Measurements from ENCODE around the gene TNFRSF12A. TPM values are rescaled to one million over a fixed set of nuclear protein-coding genes. Genes with fewer than 3 reads are reported as not detected.

Gene TNFRSF12A
- total and polyA plus RNA-seq, 2 of the 13 experiments (the other 11 are each of a cell fraction or from before 2014, with no cell fraction given): 61.9 to 66.0 TPM

GRCh38 chr16:3063625-3064386, 43.6 kb downstream of the TNFRSF12A start:
- ChIA-PET POLR2A (interaction anchor here (1.3 to 4.9 kb wide), 4 partner anchors 12 to 33 kb away, joined by 3 to 38 read pairs (median 16); no protein-coding TSS in a partner anchor), CTCF (ENCODE audit: low intra/inter-chr PET ratio, low total read pairs) (no interaction called here)
- intact Hi-C loops (cut with micrococcal nuclease; ENCODE audit: unreplicated experiment) (no loop called here), in situ Hi-C loops (cut with HindIII; ENCODE audit: extremely low pct_ligation_motif_present, low pct_unique_long_range_greater_than_20kb) (no loop called here)
- no peak for FAIRE-seq
- no peak overlapping the region for H3K9ac ChIP-seq (ENCODE audit: insufficient read depth, low read depth, low read length)
- peaks cover 17% of the 10 kb centered on the region for H3K79me2 ChIP-seq (ENCODE audit: insufficient read depth, low read length)
- H3K4me1 ChIP-seq (ENCODE audit: insufficient read depth, low read length): peaks cover 44% of the 10 kb centered on the region
- no peak overlapping the region for H3K27ac ChIP-seq (ENCODE audit: extremely low read length, insufficient read depth, low read length)
- H3K4me3 ChIP-seq (replicated peaks in 1 of 3; ENCODE audit: insufficient read depth in 1 of 3, low read depth in 2 of 3, low read length in 3 of 3): no peak overlapping the region
- DNase-seq (ENCODE audit: low spot score): no peak
- BruUV-seq (replicated peaks): no TSS peak
- peaks cover 9 to 16% of the 10 kb centered on the region in 2 experiments; a peak in 2 of 5 replicates for H3K36me3 ChIP-seq (replicated peaks in 1 of 2; ENCODE audit: control insufficient read depth in 1 of 2, insufficient read depth in 2 of 2, low read length in 2 of 2)
- ATAC-seq: no peak
- TF ChIP-seq SRF (IDR thresholded peaks at IDR 0.05; ENCODE audit: low read depth, low read length): 0 out of 2 replicates have a peak, but pooled peaks have one; percentile 19
- TF ChIP-seq, protein P1, sequence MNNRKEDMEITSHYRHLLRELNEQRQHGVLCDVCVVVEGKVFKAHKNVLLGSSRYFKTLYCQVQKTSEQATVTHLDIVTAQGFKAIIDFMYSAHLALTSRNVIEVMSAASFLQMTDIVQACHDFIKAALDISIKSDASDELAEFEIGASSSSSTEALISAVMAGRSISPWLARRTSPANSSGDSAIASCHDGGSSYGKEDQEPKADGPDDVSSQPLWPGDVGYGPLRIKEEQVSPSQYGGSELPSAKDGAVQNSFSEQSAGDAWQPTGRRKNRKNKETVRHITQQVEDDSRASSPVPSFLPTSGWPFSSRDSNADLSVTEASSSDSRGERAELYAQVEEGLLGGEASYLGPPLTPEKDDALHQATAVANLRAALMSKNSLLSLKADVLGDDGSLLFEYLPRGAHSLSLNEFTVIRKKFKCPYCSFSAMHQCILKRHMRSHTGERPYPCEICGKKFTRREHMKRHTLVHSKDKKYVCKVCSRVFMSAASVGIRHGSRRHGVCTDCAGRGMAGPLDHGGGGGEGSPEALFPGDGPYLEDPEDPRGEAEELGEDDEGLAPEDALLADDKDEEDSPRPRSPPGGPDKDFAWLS (CRISPR knock-in tag; IDR thresholded peaks at IDR 0.05; ENCODE audit: borderline replicate concordance): no peak
- no peak for TF ChIP-seq ZNF780A (CRISPR knock-in tag; IDR thresholded peaks at IDR 0.05)
- TF ChIP-seq U2AF1 (optimal IDR thresholded peaks at IDR 0.05; ENCODE audit: low read depth, low read length): no peak
- no peak for TF ChIP-seq PITX1 (CRISPR knock-in tag; IDR thresholded peaks at IDR 0.05)
- TF ChIP-seq EEA1 (CRISPR knock-in tag; IDR thresholded peaks at IDR 0.05; ENCODE audit: borderline replicate concordance): no peak
- no peaks in the 10 kb centered on the region for H4K20me1 ChIP-seq (ENCODE audit: insufficient read depth, low read length)
- H3K27me3 ChIP-seq (ENCODE audit: control insufficient read depth in 1 of 2, insufficient read depth in 2 of 2, low read length in 2 of 2): no peaks in the 10 kb centered on the region; a peak in 2 of 5 replicates
- H3K4me2 ChIP-seq (ENCODE audit: low read depth, low read length): no peak overlapping the region
- no peaks in the 10 kb centered on the region for H3K9me3 ChIP-seq (ENCODE audit: low read length)
- no peak overlapping the region for H2AFZ ChIP-seq (ENCODE audit: low read length)
- 93% methylated on average over 8 of the region's 8 CpGs for WGBS (ENCODE audit: low lambda C conversion rate)

All from HepG2 (cell line).